Astrocyte (in vitro differentiated cells and primary cell): Measurements from ENCODE around the gene WTAP. TPM values are rescaled to one million over a fixed set of nuclear protein-coding genes. Genes with fewer than 3 reads are reported as not detected.

ENCODE experiments used
- DNase-seq: peaks from one replicate; pipeline ENCODE4 v3.0.0-alpha.2; 2010; ENCODE audit warnings: low read depth
- FAIRE-seq: peaks from 2 replicates; lab custom pipeline; 2011; peaks lifted over from hg19 to GRCh38; lab: Jason Lieb, UNC
- H2AFZ ChIP-seq: 2 replicates; pipeline ENCODE4 v1.6.0; 2012; ENCODE audit warnings: low read depth, low read length, inconsistent platforms
- H3K27ac ChIP-seq: 2 replicates; pipeline ENCODE4 v1.5.1; 2011; ENCODE audit warnings: low read depth, low read length, inconsistent platforms
- H3K27me3 ChIP-seq: 2 replicates; pipeline ENCODE4 v1.6.0; 2011; ENCODE audit warnings: low read length, inconsistent platforms; ENCODE audit not compliant: insufficient read depth
- H3K36me3 ChIP-seq: 2 replicates; pipeline ENCODE4 v1.5.1; 2011; ENCODE audit warnings: low read length, inconsistent platforms; ENCODE audit not compliant: insufficient read depth
- H3K4me1 ChIP-seq: 2 replicates; pipeline ENCODE4 v1.5.1; 2011; ENCODE audit warnings: low read length, inconsistent platforms; ENCODE audit not compliant: insufficient read depth
- H3K4me2 ChIP-seq: 2 replicates; pipeline ENCODE4 v1.6.0; 2012; ENCODE audit warnings: low read length, inconsistent platforms
- H3K4me3 ChIP-seq: 2 replicates; pipeline ENCODE4 v1.5.1; 2011; ENCODE audit warnings: low read depth, mild to moderate bottlenecking, low read length, inconsistent platforms; ENCODE audit not compliant: insufficient read depth
- H3K79me2 ChIP-seq: 2 replicates; pipeline ENCODE4 v1.6.0; 2012; ENCODE audit warnings: mild to moderate bottlenecking, low read length, inconsistent platforms; ENCODE audit not compliant: insufficient read depth
- H3K9ac ChIP-seq: 2 replicates; pipeline ENCODE4 v1.6.0; 2012; ENCODE audit warnings: mild to moderate bottlenecking, low read length, inconsistent platforms
- H3K9me3 ChIP-seq: 2 replicates; pipeline ENCODE4 v1.5.1; 2012; ENCODE audit warnings: low read depth, mild to moderate bottlenecking, low read length, inconsistent platforms; ENCODE audit not compliant: insufficient read depth
- H4K20me1 ChIP-seq: 2 replicates; pipeline ENCODE4 v1.6.0; 2012; ENCODE audit warnings: low read length, inconsistent platforms; ENCODE audit not compliant: insufficient read depth
- H3K27ac Mint-ChIP-seq: one replicate; pipeline ENCODE4 v1.8.0; 2021; ENCODE audit warnings: mild to moderate bottlenecking, mixed read lengths; ENCODE audit not compliant: unreplicated experiment
- H3K27me3 Mint-ChIP-seq: one replicate; pipeline ENCODE4 v1.8.0; 2021; ENCODE audit warnings: low read depth, mixed read lengths; ENCODE audit not compliant: unreplicated experiment
- H3K36me3 Mint-ChIP-seq: one replicate; pipeline ENCODE4 v1.8.0; 2021; ENCODE audit warnings: low read depth, mixed read lengths; ENCODE audit not compliant: unreplicated experiment
- H3K4me1 Mint-ChIP-seq: one replicate; pipeline ENCODE4 v1.8.0; 2021; ENCODE audit warnings: low read depth, mixed read lengths; ENCODE audit not compliant: unreplicated experiment
- H3K4me3 Mint-ChIP-seq: one replicate; pipeline ENCODE4 v1.8.0; 2021; ENCODE audit warnings: mild to moderate bottlenecking, moderate library complexity, mixed read lengths; ENCODE audit not compliant: unreplicated experiment
- H3K9me3 Mint-ChIP-seq: one replicate; pipeline ENCODE4 v1.8.0; 2021; ENCODE audit warnings: mild to moderate bottlenecking, mixed read lengths; ENCODE audit not compliant: unreplicated experiment
- EZH2 ChIP-seq: IDR thresholded peaks from 2 replicates; pipeline ENCODE4 v1.6.1; 2012; ENCODE audit warnings: mild to moderate bottlenecking, low read length, inconsistent platforms; ENCODE audit not compliant: insufficient read depth
- total RNA-seq: library from RNA; stranded (reverse); gene quantifications from 2 replicates; pipeline ENCODE4 v1.2.1, GENCODE V29; 2021
- TF ChIP-seq, protein P1 (sequence below): IDR thresholded peaks from 2 replicates; pipeline ENCODE4 v1.5.1; 2011; ENCODE audit warnings: low read depth, mild to moderate bottlenecking, inconsistent platforms, low read length, moderate library complexity; ENCODE audit not compliant: insufficient read depth

WTAP gene
- total RNA-seq, 1 donor from 2014 or later, result 93.8 TPM

DNA sequence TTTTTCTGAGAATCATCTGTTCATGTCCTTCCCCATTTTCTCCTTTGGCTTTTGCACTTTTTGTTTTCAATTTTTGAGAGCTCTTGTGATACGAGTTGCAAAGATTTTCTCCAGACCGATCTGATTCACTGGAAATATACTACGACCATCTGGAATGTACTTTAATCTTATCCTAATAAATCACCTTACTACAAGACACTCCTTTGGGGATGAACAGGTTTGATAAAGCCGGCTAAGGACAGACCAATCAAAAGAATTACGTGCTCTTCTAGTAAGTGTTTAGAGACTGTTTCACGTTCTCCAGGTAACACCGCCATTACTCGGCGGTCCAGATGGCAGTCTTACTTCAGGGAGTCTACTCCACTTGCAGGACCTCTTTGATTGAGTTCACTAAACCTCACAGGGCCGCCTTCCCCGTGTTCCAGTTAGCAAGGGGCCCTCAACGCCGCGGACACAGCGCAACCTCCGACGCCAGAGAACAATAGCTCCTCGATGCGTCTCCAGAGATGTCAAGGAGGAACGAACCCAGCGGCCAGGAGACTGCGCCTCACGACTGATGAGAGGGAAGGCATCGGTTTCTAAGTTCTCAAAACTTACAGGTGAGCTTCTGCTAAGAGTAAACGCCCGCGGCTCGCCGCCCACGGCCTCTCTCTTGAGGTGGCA lies 920 bp upstream of the WTAP start:
- peak overlapping the region; percentile 98 for H3K9ac ChIP-seq
- H4K20me1 ChIP-seq, result peaks cover 49% of the 10 kb centered on the region
- peaks cover 13% of the 10 kb centered on the region for H3K4me1 ChIP-seq
- peaks cover 91% of the 10 kb centered on the region for H3K79me2 ChIP-seq
- H3K27me3 ChIP-seq, result no peaks in the 10 kb centered on the region
- Mint-ChIP-seq H3K27ac (peak overlapping the region; percentile 96), H3K36me3 (peaks cover 2% of the 10 kb centered on the region), H3K4me1 (peaks cover 11% of the 10 kb centered on the region), H3K27me3 (no peaks in the 10 kb centered on the region), H3K9me3 (peaks cover 2% of the 10 kb centered on the region), H3K4me3 (peak overlapping the region; percentile 95)
- H3K36me3 ChIP-seq, result no peaks in the 10 kb centered on the region
- H3K4me2 ChIP-seq, result peak overlapping the region; percentile 98
- H3K27ac ChIP-seq, result peak overlapping the region; percentile 99
- no peak for FAIRE-seq
- no peak for DNase-seq
- H3K9me3 ChIP-seq, result no peaks in the 10 kb centered on the region
- peak overlapping the region; percentile 86 for H3K4me3 ChIP-seq
- TF ChIP-seq, protein P1, sequence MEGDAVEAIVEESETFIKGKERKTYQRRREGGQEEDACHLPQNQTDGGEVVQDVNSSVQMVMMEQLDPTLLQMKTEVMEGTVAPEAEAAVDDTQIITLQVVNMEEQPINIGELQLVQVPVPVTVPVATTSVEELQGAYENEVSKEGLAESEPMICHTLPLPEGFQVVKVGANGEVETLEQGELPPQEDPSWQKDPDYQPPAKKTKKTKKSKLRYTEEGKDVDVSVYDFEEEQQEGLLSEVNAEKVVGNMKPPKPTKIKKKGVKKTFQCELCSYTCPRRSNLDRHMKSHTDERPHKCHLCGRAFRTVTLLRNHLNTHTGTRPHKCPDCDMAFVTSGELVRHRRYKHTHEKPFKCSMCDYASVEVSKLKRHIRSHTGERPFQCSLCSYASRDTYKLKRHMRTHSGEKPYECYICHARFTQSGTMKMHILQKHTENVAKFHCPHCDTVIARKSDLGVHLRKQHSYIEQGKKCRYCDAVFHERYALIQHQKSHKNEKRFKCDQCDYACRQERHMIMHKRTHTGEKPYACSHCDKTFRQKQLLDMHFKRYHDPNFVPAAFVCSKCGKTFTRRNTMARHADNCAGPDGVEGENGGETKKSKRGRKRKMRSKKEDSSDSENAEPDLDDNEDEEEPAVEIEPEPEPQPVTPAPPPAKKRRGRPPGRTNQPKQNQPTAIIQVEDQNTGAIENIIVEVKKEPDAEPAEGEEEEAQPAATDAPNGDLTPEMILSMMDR, result no peak
- no peak for TF ChIP-seq EZH2
- peak overlapping the region; percentile 95 for H2AFZ ChIP-seq

DNA sequence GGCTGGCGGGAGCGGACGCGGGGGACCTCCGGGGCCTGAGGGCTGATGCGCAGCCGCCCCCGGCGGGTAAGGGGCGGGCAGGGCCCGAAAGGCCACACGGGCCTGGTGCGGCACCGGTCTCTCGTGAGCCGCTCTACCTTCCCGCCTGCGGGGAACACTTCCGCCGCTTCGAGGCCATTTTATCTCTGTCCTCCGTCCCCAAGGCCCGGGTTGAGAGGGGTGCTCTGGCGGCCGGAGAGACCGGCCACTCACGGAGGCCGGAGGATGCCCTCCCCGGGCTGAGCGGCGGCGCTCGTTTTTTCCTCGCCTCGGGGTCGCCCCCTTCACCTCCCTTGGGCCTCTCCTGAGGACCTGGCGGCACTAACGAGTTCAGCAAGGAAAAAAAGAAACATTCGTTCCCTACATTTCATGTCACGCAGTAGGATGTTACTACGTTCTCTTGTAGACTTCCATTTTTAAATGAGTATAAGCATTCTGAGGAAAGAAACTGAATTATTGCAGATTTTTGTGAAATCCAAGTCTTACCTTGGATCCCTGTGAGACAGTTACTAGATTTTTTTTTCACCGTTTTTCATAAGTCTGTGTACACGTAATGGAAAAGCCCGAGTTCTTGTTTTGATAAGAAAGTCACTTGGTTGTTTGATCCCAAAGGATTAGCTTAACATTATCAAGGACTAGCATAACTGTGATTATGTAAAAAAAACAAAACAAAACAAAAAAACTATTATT lies 575 bp downstream of the WTAP start:
- Histone ChIP-seq H3K9me3 (no peaks in the 10 kb centered on the region), H3K4me2 (peak overlapping the region; percentile 83), H3K27me3 (no peaks in the 10 kb centered on the region), H4K20me1 (peaks cover 60% of the 10 kb centered on the region), H3K27ac (peak overlapping the region; percentile 90), H2AFZ (peak overlapping the region; percentile 54), H3K9ac (peak overlapping the region; percentile 98), H3K36me3 (no peaks in the 10 kb centered on the region), H3K4me3 (peak overlapping the region; percentile 84), H3K79me2 (peaks cover 97% of the 10 kb centered on the region), H3K4me1 (peaks cover 13% of the 10 kb centered on the region)
- no peak for TF ChIP-seq EZH2
- TF ChIP-seq, protein P1, result no peak
- Mint-ChIP-seq H3K4me3 (peak overlapping the region; percentile 89), H3K4me1 (peaks cover 11% of the 10 kb centered on the region), H3K36me3 (peaks cover 2% of the 10 kb centered on the region), H3K9me3 (peaks cover 2% of the 10 kb centered on the region), H3K27ac (peak overlapping the region; percentile 96), H3K27me3 (no peaks in the 10 kb centered on the region)
- no peak for DNase-seq
- FAIRE-seq, result no peak
